ENCODE data around the gene RAB26. TPM values are rescaled to one million over a fixed set of nuclear protein-coding genes. Genes with fewer than 3 reads are reported as not detected.
A peak's percentile ranks its signal among the peaks of the same experiment; 100 is the strongest.

RAB26 gene
- total and polyA plus RNA-seq, 2 of the 13 experiments (the other 11 are each of a cell fraction or from before 2014, with no cell fraction given): 0.86 to 3.6 TPM

- Histone ChIP-seq H3K4me2 (ENCODE audit: low read depth, low read length) (peak overlapping the region; percentile 95), H3K36me3 (replicated peaks in 1 of 2; ENCODE audit: control insufficient read depth in 1 of 2, insufficient read depth in 2 of 2, low read length in 2 of 2) (peaks cover 0 to 11% of the 10 kb centered on the region in 2 experiments; a peak in 4 of 5 replicates), H3K4me3 (replicated peaks in 1 of 3; ENCODE audit: insufficient read depth in 1 of 3, low read depth in 2 of 3, low read length in 3 of 3) (peak overlapping the region; percentile 91 to 98 (median 95)), H4K20me1 (ENCODE audit: insufficient read depth, low read length) (peaks cover 63% of the 10 kb centered on the region), H3K9me3 (ENCODE audit: low read length) (no peaks in the 10 kb centered on the region), H2AFZ (ENCODE audit: low read length) (no peak overlapping the region), H3K27me3 (ENCODE audit: control insufficient read depth in 1 of 2, insufficient read depth in 2 of 2, low read length in 2 of 2) (no peaks in the 10 kb centered on the region; a peak in 1 of 5 replicates), H3K9ac (ENCODE audit: insufficient read depth, low read depth, low read length) (peak overlapping the region; percentile 84), H3K79me2 (ENCODE audit: insufficient read depth, low read length) (peaks cover 63% of the 10 kb centered on the region), H3K27ac (ENCODE audit: extremely low read length, insufficient read depth, low read length) (peak overlapping the region; percentile 84), H3K4me1 (ENCODE audit: insufficient read depth, low read length) (peaks cover 74% of the 10 kb centered on the region)
- no peak for FAIRE-seq
- ChIA-PET CTCF (ENCODE audit: low intra/inter-chr PET ratio, low total read pairs) (no interaction called here), POLR2A (interaction anchor here (0.6 to 6.6 kb wide), 67 partner anchors 6 to 865 kb away, joined by 3 to 79 read pairs (median 6); partner anchors contain the start of genes BRICD5, ECI1, GFER and JPT2)
- no peak for ATAC-seq
- in situ Hi-C loops (cut with HindIII; ENCODE audit: extremely low pct_ligation_motif_present, low pct_unique_long_range_greater_than_20kb) (no loop called here), intact Hi-C loops (cut with micrococcal nuclease; ENCODE audit: unreplicated experiment) (loop anchor here (1.0 kb wide), 1 partner anchor 319 kb away; the partner anchor contains the start of gene TBC1D24)
- WGBS (ENCODE audit: low lambda C conversion rate): 2% methylated on average over 27 of the region's 47 CpGs
- peak; percentile 39 for DNase-seq (ENCODE audit: low spot score)
- TSS peak; percentile 78 for BruUV-seq (replicated peaks)
- TF ChIP-seq NFIC (IDR thresholded peaks at IDR 0.05; ENCODE audit: low read length) (no peak), AGO2 (optimal IDR thresholded peaks at IDR 0.05; ENCODE audit: low read depth, low read length) (peak; percentile 29), ZNF207 (IDR thresholded peaks at IDR 0.05; ENCODE audit: borderline replicate concordance) (no peak), GMEB2 (CRISPR knock-in tag; IDR thresholded peaks at IDR 0.05; ENCODE audit: low read depth) (no peak), ZNF574 (CRISPR knock-in tag; IDR thresholded peaks at IDR 0.05) (0 out of 2 replicates have a peak, but pooled peaks have one; percentile 12), ZBTB49 (CRISPR knock-in tag; IDR thresholded peaks at IDR 0.05; ENCODE audit: borderline replicate concordance) (no peak), HMGXB4 (CRISPR knock-in tag; IDR thresholded peaks at IDR 0.05; ENCODE audit: borderline replicate concordance in 1 of 2, low read depth in 1 of 2) (0 out of 4 replicates have a peak, but pooled peaks of 1 of the 2 experiments have one; percentile 20), ZNF800 (CRISPR knock-in tag; IDR thresholded peaks at IDR 0.05) (0 out of 2 replicates have a peak, but pooled peaks have one; percentile 15)
Observed at GRCh38 chr16:2155977-2156848, 7.8 kb downstream of the RAB26 start.
